GM08714 (cell line): ENCODE results near the gene EXOC4.

Source experiments
- H3K4me3 ChIP-seq: fragments of 200-500 bp; sonication (Bioruptor generic); 2 replicates; pipeline ENCODE4 v1.5.1; 2014; ENCODE audit warnings: mild to moderate bottlenecking, low read length, inconsistent platforms
- ZNF274 ChIP-seq: IDR thresholded peaks from 2 replicates; pipeline ENCODE4 v1.6.1; 2012; ENCODE audit warnings: mild to moderate bottlenecking, low read depth, low read length

EXOC4 gene

DNA sequence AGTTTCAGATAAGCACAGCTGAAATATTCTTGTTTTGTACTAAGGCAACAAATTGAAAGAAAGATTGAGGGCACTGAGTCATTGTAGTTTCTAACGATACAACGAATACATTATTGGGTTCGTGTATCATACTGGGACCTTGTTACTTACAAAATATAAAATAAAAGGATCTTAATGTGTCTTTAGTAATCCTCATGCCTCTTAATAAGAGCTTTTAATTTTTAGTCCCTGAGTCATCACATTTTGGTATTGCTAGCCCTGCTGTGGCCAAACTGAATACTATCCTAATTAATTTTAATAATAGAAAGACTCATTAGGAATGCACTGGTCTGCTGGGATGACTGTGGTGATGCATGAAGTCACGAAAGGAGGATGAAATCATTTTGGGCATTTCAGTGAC, 309.7 kb downstream of the EXOC4 start:
- H3K4me3 ChIP-seq, result no peak overlapping the region
- no peak for TF ChIP-seq ZNF274

DNA sequence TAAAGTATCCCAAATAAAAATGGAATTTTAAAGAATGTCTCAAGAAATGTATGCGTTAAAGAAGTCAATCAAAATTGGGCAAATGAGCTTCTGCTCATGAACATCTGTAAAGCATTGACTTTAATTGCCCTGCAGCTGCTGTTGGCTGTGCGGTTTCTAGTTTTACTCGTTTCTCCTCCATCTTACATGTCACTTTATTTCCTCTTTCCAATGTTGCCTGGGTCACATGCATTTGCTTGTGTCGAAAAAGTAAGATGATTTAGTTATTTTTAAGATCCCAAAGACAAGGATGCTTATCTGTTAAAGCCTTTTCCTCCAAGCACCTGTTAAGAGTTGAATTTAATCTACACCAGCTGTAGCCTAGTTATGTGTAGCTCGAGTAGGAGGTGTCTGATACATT, 310.4 kb downstream of the EXOC4 start:
- no peak overlapping the region for H3K4me3 ChIP-seq
- no peak for TF ChIP-seq ZNF274

DNA sequence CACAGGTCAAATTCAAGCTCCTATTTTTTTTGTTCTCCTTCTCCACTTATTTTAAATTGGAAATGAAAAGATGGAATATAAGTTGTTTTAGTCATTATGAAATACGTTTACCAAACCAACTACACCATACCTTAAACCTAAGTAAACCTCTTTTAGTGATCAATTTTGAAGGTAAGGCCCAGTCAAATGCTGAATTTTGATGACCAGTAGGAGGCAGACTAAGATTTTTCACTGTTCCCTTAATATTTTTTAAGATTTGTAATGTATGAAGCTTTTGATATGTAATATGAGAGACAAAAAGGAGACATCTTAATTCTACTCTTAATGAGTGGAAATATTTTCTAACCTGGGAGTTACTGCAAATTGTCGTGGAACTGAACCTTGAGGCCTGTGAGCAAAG, 311.6 kb downstream of the EXOC4 start:
- no peak for TF ChIP-seq ZNF274
- no peak overlapping the region for H3K4me3 ChIP-seq

DNA sequence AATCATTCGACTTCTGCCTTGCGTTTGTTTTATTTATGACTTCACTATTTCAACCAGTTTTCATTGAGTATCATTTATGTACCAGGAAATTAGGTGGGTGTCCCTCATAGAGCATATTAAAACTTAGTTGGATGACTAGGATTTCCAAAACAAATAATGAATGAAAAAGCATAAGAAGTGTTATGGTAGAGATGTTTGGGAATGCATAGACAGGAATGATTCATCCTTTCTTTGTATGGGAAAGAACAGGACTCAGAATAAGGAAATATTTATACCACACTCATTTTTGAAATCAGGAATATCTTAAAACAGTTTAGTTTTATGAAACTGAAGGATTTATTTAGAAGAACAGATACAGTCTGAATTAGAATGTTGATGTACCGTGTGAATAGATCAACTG, 315.7 kb downstream of the EXOC4 start:
- H3K4me3 ChIP-seq, result no peak overlapping the region
- no peak for TF ChIP-seq ZNF274

DNA sequence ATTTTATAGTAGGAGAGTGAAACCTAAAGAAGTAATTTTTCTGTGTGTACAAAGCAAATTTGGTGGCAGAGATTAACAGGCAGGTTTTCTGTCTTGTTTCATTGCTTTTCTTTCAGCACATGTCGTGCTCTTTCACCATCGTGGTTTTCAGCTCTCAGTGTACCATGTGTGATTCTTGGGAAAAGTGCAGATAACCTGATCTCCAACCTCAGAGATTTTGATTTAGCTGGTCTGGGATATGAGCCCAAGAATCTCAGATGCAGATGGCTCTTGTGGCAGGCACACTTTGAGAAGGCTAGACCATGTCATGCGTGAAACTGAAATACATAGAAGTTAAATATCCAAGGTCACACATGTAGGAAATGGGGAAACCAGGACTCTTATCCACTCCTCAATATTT, 317.4 kb downstream of the EXOC4 start:
- no peak for TF ChIP-seq ZNF274
- H3K4me3 ChIP-seq, result no peak overlapping the region

DNA sequence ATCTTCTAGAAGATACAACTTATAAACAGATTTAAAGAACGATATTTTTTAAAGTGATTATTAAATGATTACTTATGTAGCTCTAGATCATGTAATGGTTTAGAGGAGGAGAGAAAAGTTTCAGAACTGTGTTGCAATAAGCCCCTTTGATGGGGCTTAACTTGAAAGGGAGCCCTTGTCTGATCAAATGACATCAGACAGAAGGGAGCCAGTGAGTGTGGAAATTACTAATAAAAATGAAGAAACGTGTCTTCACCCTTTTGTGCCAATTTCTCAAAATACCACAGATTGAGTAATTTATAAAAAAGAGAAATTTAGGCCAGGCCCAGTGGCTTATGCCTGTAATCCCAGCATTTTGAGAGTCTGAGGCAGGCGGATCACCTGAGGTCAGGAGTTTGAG, 318.2 kb downstream of the EXOC4 start:
- H3K4me3 ChIP-seq, result no peak overlapping the region
- TF ChIP-seq ZNF274, result no peak

DNA sequence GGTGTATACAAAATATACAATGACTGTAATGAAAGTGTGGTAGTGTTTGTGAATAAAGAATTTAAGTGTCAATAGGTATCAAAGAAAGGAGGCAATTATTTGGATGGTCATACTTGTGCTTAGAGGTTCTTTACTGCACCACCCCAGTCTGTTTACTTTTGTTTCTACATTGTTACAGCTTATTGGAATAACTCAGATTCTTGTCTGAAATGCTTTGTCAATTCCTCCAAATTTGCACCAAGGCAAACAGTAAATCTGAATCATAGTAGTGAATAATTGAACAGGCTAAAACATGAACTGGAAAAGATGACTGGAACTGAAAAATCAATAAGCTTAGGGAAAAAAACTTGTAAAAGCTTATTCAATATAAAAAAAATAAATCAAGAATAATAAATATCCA, 319.2 kb downstream of the EXOC4 start:
- TF ChIP-seq ZNF274, result no peak
- no peak overlapping the region for H3K4me3 ChIP-seq

DNA sequence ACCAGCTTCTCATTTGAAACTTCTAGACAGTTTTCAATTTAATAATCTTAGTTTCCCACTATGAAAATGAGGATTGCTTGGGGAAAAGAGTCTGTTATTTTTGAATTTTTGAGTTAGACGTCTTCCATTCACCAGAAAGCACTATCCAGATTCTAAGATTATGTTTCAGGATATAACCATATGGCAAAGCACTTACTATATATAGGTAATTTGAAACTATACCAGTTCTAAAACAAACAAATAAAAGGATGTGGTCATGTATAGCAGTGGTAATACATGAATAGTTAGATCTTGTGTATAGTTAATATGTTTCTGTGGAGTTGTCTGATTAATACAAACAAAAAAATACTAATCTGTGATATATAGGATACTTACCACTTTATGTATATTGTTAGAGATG, 320.0 kb downstream of the EXOC4 start:
- TF ChIP-seq ZNF274, result no peak

DNA sequence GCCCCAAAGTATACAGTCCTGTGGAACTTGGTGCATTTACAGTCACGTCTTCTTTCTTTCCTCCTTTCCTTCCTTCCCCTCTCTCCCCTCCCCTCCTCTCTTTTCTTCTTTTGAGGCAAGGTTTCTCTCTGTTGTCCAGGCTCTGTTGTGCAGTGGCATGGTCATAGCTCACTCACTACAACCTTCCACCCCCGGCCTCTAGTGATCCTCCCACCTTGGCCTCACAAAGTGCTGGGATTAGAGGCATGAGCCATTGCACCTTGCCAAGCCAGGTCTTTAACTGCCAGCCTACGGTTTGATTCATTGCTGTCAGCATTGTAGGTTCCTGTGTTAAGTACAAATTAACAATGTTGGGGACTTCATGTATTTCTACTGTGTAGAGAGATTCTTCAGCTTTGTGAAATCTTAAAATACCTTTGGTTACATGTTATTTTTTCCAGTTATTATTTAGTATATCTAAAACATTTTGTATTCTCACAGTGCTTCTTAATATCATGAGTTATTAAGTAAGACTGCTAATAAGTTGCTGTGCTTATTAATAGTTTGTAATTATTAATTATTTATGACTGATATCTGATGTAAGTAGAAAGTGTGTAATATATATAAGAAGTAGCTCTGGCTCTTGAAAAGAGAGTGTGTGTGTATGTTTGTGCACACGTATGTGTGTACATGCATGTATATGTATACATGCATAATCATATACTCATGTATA, 320.8 kb downstream of the EXOC4 start:
- TF ChIP-seq ZNF274, result no peak
- no peak overlapping the region for H3K4me3 ChIP-seq

More for the DNA sequence above, 320.0 kb downstream of the EXOC4 start:
- H3K4me3 ChIP-seq, result no peak overlapping the region

DNA sequence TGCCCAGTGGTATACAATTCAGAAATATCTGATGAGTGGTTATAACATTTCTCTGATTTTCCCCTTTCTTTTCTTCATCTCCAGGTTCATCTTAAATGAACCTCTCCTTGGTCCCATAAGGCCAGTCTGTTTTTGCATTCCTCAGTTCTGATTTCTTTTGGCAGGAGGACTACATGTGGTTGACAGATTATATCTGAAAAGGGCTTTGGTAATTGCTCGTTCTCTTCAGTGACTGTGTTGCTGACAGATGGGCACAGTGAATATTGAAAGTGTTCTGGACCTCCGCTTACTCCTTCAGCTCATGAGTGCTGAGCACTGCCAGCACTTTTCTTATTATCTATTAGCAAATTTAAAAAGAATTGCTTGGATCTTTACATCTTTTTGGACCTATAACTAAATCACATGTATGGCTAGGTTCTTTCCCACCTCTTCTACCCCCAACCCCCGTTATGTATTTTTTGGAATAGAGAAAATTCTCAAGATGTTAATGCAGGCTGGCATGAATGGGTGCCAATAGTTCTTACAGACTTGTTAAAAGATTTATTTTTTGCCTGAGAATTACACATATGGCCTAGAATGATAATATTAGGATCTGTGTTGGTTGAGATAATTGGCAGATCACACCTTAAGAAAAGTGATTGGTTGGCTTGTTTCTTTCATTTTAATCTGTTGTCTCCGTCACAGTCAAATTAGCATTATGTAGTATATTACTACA, 323.0 kb downstream of the EXOC4 start:
- no peak overlapping the region for H3K4me3 ChIP-seq
- TF ChIP-seq ZNF274, result no peak

DNA sequence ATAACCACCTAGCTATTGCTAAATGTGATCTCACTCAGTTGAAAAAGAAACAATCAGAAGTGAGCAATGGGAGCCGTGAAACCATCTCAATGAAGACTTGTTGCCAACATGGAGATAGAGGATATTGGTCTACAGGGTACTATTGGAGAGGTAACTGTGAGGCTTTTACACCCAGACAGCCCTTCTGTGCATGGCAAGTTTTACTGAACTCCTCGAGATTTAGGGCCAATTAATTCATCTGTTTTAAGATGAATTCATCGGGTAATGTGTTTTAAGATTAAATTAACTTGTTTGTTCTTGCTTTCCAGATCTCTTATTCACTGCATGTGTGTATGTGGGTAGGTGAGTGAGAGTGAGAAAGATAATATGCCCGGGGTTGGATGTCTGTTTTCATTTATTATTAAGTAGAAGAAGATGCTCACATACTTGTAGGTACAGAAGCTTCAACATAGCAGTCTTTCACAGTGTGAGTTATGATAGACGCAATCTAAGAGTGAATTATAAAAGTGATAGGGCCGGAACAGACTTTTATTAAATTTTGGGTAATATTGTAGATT, 323.8 kb downstream of the EXOC4 start:
- H3K4me3 ChIP-seq, result no peak overlapping the region
- TF ChIP-seq ZNF274, result no peak

DNA sequence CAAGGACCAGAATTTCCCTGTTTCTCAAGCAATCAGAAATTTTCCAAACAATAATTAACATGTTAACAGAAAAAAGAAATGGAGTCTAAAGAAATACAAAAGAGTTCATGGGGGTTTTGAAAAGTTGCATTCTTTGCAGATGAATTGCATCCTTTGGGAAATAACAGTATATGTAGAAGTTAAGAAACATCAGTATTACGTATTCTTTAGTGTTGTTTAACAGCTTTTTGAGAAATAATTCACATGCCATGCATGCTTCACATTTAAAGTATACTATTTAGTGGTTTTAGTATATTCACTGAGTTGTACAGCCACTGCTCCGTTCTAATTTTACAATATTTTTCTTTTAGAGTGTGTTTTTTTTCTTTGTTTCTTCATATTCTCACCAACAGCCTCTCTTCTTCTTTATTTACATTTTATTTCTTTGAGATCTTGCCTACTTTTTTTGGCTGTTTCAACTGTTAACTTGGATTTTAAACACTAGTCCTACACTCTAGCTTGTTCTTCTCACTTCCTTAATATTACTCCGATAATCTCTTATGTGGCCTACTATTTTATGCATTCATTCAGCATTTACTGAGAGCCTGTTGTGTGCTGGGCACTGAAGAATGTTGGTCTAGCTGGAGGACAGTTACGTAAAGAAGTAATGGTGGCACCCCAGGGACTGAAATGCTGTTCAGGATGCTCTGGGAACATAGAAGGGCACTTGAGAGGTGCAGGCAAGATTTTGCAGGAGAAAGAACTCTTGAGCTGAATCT, 330.1 kb downstream of the EXOC4 start:
- TF ChIP-seq ZNF274, result no peak
- H3K4me3 ChIP-seq, result no peak overlapping the region

DNA sequence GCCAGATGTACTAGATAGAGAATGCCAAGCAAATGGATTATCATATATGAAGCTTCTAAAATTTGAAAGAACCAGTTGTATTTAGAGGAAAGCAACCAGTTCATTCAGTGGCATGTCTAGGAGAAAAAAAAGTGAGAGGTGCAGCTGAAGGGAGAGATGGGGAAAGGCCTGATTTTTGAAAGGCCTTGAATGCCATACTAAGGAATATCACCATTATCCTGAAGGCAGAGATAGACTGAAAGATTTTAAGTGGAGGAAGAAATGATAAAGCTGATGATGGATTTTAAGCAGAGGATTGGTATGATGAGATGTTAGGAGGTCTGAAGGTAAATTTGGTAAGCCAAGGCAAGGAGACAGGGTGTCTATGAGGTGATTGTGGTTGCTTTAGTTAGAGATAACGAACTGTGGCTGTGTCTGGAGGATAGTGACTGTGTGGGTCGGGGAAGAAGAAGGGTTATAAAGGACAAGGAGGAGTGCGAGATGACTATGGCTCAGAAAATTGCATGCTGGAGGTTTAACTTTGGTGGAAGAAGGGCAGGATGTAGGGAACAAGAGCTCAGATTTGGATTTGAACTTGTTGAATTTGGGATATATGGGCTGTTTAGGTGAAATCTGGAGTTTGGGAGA, 330.8 kb downstream of the EXOC4 start:
- no peak overlapping the region for H3K4me3 ChIP-seq
- no peak for TF ChIP-seq ZNF274

DNA sequence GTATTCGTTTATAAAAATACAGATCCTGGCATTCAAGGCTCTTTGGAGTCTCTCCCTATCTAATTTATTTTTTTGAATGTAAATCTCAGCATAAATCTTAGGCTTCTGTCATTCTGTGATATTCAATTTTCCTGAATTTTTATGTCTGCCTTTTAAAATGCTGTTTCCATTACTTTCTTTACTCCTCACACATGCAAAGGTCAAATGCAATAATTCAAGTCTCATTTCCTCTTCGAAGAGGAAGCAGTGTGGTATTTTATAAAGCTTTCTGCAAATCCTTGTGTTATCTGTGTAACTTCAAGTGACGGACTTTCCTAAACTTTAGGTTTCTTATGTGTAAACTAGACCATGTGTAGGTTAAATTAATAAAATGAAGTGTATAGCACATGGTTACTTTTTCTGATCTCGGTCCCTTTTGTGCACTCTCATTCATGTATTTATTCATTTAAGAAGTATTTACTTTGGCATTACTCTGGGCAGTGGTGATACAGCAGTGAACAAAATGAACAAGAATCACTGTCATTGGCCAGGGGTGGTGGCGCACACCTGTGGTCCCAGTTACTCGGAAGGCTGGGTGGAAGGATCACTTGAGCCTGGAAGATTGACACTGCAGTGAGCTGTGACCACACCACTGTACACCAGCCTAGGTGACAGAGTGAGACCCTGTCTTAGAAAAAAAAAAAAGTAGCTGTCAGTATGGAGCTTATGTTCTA, 332.2 kb downstream of the EXOC4 start:
- no peak overlapping the region for H3K4me3 ChIP-seq
- no peak for TF ChIP-seq ZNF274

DNA sequence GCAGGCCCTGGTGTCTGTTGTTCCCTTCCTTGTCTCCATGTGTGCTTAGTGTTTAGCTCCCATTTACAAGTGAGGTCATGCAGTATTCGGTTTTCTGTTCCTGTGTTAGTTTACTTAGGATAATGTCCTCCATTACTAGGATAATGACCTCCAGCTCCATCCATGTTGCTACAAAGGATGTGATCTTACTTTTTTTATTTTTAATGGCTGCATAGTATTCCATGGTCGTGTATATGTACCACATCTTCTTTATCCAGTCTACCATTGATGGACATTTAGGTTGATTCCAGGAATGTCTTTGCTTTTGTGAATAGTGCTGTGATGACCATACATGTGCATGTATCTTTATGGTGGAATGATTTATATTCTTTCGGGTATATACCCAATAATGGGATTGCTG, 333.4 kb downstream of the EXOC4 start:
- H3K4me3 ChIP-seq, result no peak overlapping the region
- no peak for TF ChIP-seq ZNF274
